GM12864 (cell line): ENCODE data around the gene YTHDC1.

Experiments used
- DNase-seq: peaks from one replicate; pipeline ENCODE4 v3.0.0-alpha.2; 2011; ENCODE audit warnings: low read depth
- H3K4me3 ChIP-seq: 2 replicates; pipeline ENCODE4 v1.5.1; 2011; ENCODE audit warnings: mild to moderate bottlenecking, low read depth, low read length, control low read depth
- CTCF ChIP-seq: IDR thresholded peaks from 2 replicates; pipeline ENCODE4 v1.5.1; 2011; ENCODE audit warnings: low read depth, mild to moderate bottlenecking, moderate library complexity, low read length, control low read depth, inconsistent platforms; ENCODE audit errors: missing control alignments

The YTHDC1 gene

GRCh38 chr4:68385267-68385666 is 35.4 kb upstream of the YTHDC1 start:
- no peak for DNase-seq
- TF ChIP-seq CTCF = no peak
- no peak overlapping the region for H3K4me3 ChIP-seq

- TF ChIP-seq CTCF = no peak
- no peak overlapping the region for H3K4me3 ChIP-seq
- DNase-seq = no peak
These were observed 33.2 kb upstream of the YTHDC1 start for GRCh38 chr4:68383115-68383514.

GRCh38 chr4:68378226-68378625 is 28.3 kb upstream of the YTHDC1 start:
- DNase-seq = no peak
- TF ChIP-seq CTCF = no peak
- no peak overlapping the region for H3K4me3 ChIP-seq

- TF ChIP-seq CTCF = peak; percentile 81
- H3K4me3 ChIP-seq = no peak overlapping the region
- DNase-seq = peak; percentile 30
These were observed 26.0 kb upstream of the YTHDC1 start for GRCh38 chr4:68375667-68376559.

- no peak overlapping the region for H3K4me3 ChIP-seq
- no peak for DNase-seq
- TF ChIP-seq CTCF = no peak
These were observed 23.6 kb upstream of the YTHDC1 start for GRCh38 chr4:68373513-68373912.

- no peak for TF ChIP-seq CTCF
- DNase-seq = no peak
- no peak overlapping the region for H3K4me3 ChIP-seq
These were observed 22.7 kb upstream of the YTHDC1 start for GRCh38 chr4:68372588-68372987.
